DMS153 treated with DMSO at 0.1 percent for 48 hours (cell line): Measurements from ENCODE around the gene AKAP13.
"Not testable (repeated sequence)": the region's sequence is repeated elsewhere in the genome, so short reads cannot be mapped to it uniquely, and the experiment has no call there.

Experiments used
- DNase-seq: peaks from one replicate; lab custom pipeline; 2025; ENCODE audit not compliant: unreplicated experiment; lab: John Stamatoyannopoulos, UW

Gene AKAP13

GRCh38 chr15:85558848-85559247, 178.4 kb downstream of the AKAP13 start:
- no peak for DNase-seq

DNA sequence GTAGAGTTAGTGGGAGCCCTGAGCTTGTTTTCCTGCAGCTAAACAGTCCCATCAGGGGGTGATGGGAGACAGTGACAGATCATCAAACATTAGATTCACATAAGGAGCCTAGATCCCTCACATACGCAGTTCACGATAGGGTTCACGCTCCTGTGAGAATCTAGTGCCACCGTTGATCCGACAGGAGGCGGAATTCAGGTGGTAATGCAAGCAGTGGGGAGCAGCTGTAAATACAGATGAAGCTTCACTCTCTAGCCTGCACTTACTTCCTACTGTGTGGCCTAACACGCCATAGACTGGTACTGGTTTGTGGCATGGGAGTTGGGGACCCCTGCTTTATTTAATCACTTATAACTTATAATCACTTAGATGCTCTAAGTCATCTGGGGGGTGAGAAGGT, 179.1 kb downstream of the AKAP13 start:
- no peak for DNase-seq

DNA sequence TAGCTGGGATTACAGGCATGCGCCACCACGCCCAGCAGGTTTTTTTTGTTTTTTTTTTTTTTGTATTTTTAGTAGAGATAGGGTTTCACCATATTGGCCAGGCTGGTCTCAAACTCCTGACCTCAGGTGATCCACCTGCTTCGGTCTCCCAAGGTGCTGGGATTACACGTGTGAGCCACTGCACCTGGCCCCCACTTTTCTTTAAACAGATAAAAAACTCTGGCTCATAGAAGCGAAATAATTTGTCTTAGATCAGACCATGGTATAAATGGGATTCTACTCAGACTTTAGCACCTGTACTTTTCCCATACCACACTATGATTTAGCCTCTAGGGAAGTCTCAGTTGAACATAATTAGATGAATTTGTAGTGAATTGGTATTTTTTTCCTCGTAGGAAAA, 182.4 kb downstream of the AKAP13 start:
- DNase-seq = no peak

DNA sequence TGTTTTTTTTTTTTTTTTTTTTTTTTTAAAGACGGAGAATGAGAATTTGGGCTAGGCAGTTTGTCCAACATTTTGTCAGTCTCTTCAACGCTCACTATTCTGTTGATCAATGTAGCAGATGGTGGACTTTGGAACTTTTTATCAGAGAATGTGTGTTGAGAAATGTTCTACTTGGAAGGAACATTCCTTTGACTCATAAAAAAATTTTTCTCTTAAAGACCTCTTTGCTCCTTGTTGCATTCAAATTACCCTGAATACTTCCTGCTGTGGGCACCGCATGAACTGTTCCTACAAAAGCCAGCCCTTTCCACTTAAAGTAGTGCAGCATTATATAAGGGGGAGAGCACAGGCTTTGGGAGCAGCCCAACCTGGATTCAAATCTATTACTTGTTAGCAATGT, 182.9 kb downstream of the AKAP13 start:
- DNase-seq = no peak

GRCh38 chr15:85563731-85564130, 183.3 kb downstream of the AKAP13 start:
- DNase-seq = no peak

DNA sequence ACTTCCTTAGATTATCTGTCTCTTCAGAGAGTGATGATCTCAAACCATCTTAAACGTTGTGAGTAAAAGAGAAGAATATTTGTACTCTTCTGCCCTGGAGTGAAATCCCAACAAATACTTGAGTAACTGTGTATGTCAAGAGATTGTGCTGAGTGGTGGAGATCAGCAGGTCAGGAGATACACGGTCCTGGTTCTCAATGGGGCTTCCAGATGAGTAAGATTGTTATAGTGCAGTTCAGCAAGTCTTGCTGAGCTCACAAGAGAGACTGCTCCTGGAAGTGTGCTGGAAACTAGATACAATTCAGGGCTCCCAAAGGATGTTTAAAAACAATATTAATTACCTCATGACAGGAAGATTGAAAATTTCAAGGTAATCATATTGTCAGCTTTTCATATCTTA, 184.3 kb downstream of the AKAP13 start:
- DNase-seq = no peak

DNA sequence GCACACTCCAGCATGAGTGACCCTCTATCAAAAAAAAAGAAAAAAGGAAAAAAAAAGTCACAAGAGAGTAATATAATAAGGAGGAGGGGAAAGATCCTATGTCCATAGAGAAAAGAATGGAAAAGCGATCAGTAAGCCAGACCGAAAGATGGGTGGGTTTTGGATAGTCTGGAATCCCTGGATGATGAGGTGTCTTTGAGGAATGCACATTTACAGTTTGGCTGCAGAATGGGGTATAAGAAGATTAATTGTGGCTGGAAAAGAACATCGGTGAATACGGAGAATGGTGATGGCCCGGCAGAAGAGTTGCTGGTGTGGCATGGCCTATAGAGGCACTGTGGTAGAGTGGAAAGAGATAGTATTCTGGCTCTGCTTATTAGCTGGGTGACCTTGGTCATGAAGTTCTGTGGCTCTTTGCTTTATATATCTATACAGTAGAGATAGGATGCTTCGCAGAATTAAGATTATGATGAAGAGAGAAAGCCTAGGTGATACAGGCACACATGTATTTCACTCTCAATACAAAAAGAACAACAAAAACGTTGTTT, 187.9 kb downstream of the AKAP13 start:
- no peak for DNase-seq

DNA sequence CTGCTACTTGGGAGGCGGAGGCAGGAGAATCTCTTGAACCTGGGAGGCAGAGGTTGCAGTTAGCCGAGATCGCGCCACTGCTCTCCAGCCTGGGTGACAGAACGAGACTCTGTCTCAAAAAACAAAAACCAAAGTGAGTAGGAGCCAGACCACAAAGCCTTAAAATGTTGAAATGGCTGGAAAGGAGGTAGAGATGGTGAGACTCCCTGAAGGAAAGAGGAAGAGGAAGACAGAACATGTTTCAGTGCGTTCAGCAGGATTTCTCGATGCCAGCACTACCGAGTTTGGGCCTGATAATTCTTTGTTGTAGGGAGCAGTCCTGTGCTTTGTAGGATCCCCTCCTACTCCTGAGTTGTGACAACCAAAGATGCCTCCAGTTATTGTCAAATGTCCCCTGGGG, 189.9 kb downstream of the AKAP13 start:
- no peak for DNase-seq

DNA sequence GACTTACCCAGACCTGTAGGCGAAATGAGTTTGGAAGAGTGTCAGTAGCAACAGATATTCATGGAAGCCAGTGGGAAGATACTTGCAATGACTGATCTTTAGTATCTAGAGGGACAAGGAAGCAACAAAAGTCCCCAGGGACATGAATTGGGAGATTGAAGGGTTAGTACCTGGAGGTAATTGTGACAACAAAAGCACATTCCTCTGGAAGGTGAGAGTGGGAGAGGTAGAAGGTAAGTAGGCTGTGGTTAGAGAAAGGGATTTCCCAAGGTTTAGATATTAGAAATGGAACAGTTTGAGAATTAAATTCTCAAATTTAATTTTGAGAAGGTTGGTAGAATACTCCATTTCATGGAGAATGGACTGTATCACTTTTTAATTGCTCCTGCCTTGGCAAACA, 191.4 kb downstream of the AKAP13 start:
- DNase-seq = no peak

- DNase-seq = no peak
Measured at GRCh38 chr15:85576392-85576791, 196.0 kb downstream of the AKAP13 start.

- DNase-seq = no peak
Measured at GRCh38 chr15:85578941-85579701, 198.7 kb downstream of the AKAP13 start.

DNA sequence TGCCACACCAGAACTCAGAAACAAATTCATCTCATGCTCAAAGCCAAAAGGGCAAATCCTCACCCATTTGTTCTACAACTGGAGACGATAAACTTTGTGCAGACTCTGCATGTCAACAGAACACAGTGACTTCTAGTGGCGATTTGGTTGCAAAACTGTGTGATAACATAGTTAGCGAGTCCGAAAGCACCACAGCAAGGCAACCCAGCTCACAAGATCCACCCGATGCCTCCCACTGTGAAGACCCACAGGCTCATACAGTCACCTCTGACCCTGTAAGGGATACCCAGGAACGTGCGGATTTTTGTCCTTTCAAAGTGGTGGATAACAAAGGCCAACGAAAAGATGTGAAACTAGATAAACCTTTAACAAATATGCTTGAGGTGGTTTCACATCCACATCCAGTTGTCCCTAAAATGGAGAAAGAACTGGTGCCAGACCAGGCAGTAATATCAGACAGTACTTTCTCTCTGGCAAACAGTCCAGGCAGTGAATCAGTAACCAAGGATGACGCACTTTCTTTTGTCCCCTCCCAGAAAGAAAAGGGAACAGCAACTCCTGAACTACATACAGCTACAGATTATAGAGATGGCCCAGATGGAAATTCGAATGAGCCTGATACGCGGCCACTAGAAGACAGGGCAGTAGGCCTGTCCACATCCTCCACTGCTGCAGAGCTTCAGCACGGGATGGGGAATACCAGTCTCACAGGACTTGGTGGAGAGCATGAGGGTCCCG, 199.7 kb downstream of the AKAP13 start:
- DNase-seq = no peak

DNA sequence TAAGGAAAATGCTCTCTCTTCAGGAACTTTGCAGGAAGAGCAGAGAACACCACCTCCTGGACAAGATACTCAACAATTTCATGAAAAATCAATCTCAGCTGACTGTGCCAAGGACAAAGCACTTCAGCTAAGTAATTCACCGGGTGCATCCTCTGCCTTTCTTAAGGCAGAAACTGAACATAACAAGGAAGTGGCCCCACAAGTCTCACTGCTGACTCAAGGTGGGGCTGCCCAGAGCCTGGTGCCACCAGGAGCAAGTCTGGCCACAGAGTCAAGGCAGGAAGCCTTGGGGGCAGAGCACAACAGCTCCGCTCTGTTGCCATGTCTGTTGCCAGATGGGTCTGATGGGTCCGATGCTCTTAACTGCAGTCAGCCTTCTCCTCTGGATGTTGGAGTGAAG, 200.5 kb downstream of the AKAP13 start:
- no peak for DNase-seq

- DNase-seq = no peak
Measured at GRCh38 chr15:85581495-85581894, 201.1 kb downstream of the AKAP13 start.

DNA sequence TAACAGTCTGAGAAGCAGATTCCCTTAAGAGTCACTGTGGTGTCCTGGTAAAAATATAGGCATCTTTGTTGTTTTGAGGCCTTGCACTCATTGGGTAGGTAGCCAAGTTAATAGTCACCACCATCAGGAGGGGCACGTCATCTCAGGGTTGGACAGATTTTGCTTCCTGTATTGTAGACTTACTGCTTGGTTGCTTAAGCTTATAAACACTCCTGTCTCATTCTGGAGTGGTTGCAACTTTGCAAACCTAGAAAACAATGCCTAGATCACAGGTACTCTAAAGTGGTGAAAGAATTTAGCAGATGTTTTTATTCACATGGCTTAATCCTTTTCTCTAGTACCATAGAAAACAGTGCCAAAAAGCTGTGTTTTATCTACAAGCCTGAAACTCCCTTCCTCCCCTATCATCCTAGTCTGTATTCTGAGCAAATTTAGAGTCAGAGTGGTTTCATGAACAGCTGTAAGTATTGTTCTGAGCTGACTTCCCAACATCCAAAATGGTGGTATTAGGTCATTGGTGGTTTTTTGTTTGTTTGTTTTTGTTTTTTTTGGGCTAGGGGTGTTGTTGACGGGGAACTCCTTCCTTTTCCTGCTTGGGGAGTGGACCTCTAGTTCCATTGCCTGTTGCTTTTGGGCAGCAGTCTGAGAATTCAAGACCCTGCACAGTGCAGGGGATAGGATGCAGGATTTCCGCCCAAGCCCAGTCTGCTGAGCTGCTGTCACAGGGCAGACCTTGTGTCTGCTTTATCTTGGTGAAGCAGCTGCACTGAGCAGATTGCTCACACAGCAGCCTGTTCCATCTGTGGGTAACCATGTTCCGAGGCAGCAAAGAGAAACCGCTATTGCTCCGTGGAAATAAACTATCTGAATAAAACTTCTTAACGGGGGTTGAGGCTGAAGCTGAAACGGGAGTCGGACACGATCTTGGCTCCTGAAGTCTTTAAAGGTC, 202.0 kb downstream of the AKAP13 start:
- DNase-seq = no peak

GRCh38 chr15:85583442-85583841, 203.0 kb downstream of the AKAP13 start:
- DNase-seq = no peak

- DNase-seq = no peak
Measured at GRCh38 chr15:85583923-85584390, 203.6 kb downstream of the AKAP13 start.

DNA sequence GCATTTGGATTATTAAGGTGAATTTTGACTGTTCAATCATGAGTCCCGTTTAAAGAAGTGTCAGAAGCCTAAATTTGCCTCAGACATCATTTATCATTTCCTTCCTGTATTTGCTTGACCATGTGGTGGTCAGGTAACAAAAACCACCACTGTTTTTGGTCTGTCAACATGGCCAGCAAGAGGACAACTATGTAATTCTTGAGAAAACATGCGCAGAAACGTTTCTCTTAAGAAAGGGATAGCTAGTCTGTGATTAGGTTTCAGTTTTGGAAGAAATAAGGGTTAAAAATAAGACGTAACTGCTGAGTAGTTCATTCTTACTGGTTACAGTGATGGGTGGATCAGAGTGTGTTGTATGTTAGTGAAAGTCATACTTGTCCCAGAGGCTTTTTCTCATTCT, 204.5 kb downstream of the AKAP13 start:
- DNase-seq = no peak

DNA sequence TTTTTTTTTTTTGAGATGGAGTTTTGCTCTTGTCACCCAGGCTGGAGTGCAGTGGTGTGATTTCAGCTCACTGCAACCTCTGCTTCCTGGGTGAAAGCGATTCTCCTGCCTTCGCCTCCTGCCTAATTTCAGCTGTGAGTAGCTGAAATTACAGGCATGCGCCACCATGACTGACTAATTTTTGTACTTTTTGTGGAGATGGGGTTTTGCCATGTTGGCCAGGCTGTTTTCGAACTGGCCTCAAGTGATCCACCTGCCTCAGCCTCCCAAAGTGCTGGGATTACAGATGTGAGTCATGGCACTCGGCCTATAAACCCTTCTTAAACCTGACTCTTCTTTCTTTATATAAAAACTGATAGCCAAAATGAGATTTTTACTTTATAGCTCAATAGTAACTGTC, 205.8 kb downstream of the AKAP13 start:
- DNase-seq = not testable (repeated sequence)

GRCh38 chr15:85587707-85588411, 207.5 kb downstream of the AKAP13 start:
- no peak for DNase-seq
